CD4-positive, alpha-beta T cell (primary cell): ENCODE data around the gene UBE2O. TPM values are rescaled to one million over a fixed set of nuclear protein-coding genes. Genes with fewer than 3 reads are reported as not detected.

Experiments
- ATAC-seq: fragments of 200-7000 bp; cut with Tn5 transposase; one replicate; pipeline ENCODE4 v1.10.0; 2022; ENCODE audit warnings: mild to moderate bottlenecking; ENCODE audit not compliant: poor library complexity
- CTCF ChIA-PET: fragments of 350-600 bp; sonication (Branson Sonifier 250); formaldehyde crosslinking; loops from one replicate; lab custom pipeline; 2021; ENCODE audit warnings: antibody characterized with exemption, inconsistent platforms; lab: Charles Lee
- POLR2A ChIA-PET: fragments of 350-600 bp; sonication (Branson Sonifier 250); formaldehyde crosslinking; loops from one replicate; lab custom pipeline; 2021; ENCODE audit warnings: antibody characterized with exemption, inconsistent platforms; lab: Charles Lee
- DNase-seq, 14 experiments: peaks; one replicate each; pipeline ENCODE4 v3.0.0-alpha.2; 2013 to 2020; ENCODE audit warnings: mixed read lengths in 2 of 14
- H3K27ac ChIP-seq, 2 donors: one replicate each; pipeline versions ENCODE4 v1.5.1 to v1.7.0; 2013; ENCODE audit warnings: low read length in 2 of 2, low read depth in 1 of 2, mild to moderate bottlenecking in 1 of 2
- H3K27me3 ChIP-seq, 2 experiments: 1 replicate in 1 of 2; 2 replicates in 1 of 2; pipeline versions ENCODE4 v1.6.1 to v1.7.0; 2013; ENCODE audit warnings: low read length in 2 of 2, control low read depth in 1 of 2, mild to moderate bottlenecking in 1 of 2, moderate library complexity in 1 of 2; ENCODE audit not compliant: insufficient read depth in 2 of 2, control insufficient read depth in 1 of 2
- H3K36me3 ChIP-seq: one replicate; pipeline ENCODE4 v1.6.1; 2013; ENCODE audit warnings: low read length, control low read depth; ENCODE audit not compliant: insufficient read depth
- H3K4me1 ChIP-seq: one replicate; pipeline ENCODE4 v1.6.1; 2013; ENCODE audit warnings: low read length, control low read depth; ENCODE audit not compliant: insufficient read depth
- H3K4me3 ChIP-seq: one replicate; pipeline ENCODE4 v1.5.1; 2013; ENCODE audit warnings: mild to moderate bottlenecking, low read length, moderate library complexity
- H3K9me3 ChIP-seq, 2 experiments: 1 replicate in 1 of 2; 2 replicates in 1 of 2; pipeline versions ENCODE4 v1.6.1 to v1.7.0; 2013; ENCODE audit warnings: low read length in 2 of 2, mild to moderate bottlenecking in 2 of 2, control low read depth in 1 of 2, moderate library complexity in 1 of 2; ENCODE audit not compliant: control insufficient read depth in 1 of 2, insufficient read depth in 1 of 2
- H3K27ac Mint-ChIP-seq: one replicate; pipeline ENCODE4 v1.8.0; 2020; ENCODE audit warnings: mixed read lengths
- H3K27me3 Mint-ChIP-seq: one replicate; pipeline ENCODE4 v1.8.0; 2021; ENCODE audit warnings: mixed read lengths
- H3K36me3 Mint-ChIP-seq: one replicate; pipeline ENCODE4 v1.8.0; 2021; ENCODE audit warnings: low read depth, mixed read lengths
- H3K4me1 Mint-ChIP-seq: one replicate; pipeline ENCODE4 v1.8.0; 2021; ENCODE audit warnings: low read depth, mixed read lengths
- H3K4me3 Mint-ChIP-seq: one replicate; pipeline ENCODE4 v1.8.0; 2020; ENCODE audit warnings: mild to moderate bottlenecking, mixed read lengths
- H3K9me3 Mint-ChIP-seq: one replicate; pipeline ENCODE4 v1.8.0; 2020; ENCODE audit warnings: mixed read lengths
- CTCF ChIP-seq: fragments of 200-600 bp; IDR thresholded peaks from one replicate; pipeline ENCODE4 v1.8.0; 2022; ENCODE audit warnings: antibody characterized with exemption, mild to moderate bottlenecking
- intact Hi-C, 2 experiments: fragments of 100-400 bp; cut with DNase I in 1 of 2; cut with micrococcal nuclease in 1 of 2; formaldehyde crosslinking; loops; one replicate each; pipeline versions ENCODE4 v1.15.1 to v1.9.0; 2023 to 2025; cut with DNase I, micrococcal nuclease
- total RNA-seq, 174 experiments: library from RNA in 2 of 174; stranded (reverse) in 2 of 174; gene quantifications; one replicate each; pipeline ENCODE4 v1.2.3 and lab custom pipeline; 2021 to 2026

The UBE2O gene
- total RNA-seq, 2 experiments from 2014 or later, result 22.7 to 25.1 TPM

- DNase-seq (no peak), ATAC-seq (no peak)
- Mint-ChIP-seq H3K4me3 (no peak overlapping the region), H3K4me1 (no peaks in the 10 kb centered on the region), H3K9me3 (no peaks in the 10 kb centered on the region), H3K27ac (no peak overlapping the region), H3K36me3 (peaks cover 20% of the 10 kb centered on the region), H3K27me3 (no peaks in the 10 kb centered on the region)
- ChIA-PET CTCF (no interaction called here), POLR2A (interaction anchor here (0.6 kb wide), 1 partner anchor 17 kb away, joined by 3 read pairs; no protein-coding TSS in a partner anchor)
- intact Hi-C loops, result no loop called here
- Histone ChIP-seq H3K4me3 (no peak overlapping the region), H3K27ac (no peak overlapping the region), H3K9me3 (no peaks in the 10 kb centered on the region), H3K4me1 (no peaks in the 10 kb centered on the region), H3K36me3 (peaks cover 32% of the 10 kb centered on the region), H3K27me3 (no peaks in the 10 kb centered on the region)
- TF ChIP-seq CTCF, result no peak
Measured at GRCh38 chr17:76471498-76472257, 18.7 kb upstream of the UBE2O start.

GRCh38 chr17:76469991-76470739 lies 17.2 kb upstream of the UBE2O start:
- H3K27ac Mint-ChIP-seq, result no peak overlapping the region
- DNase-seq (no peak), ATAC-seq (no peak)
- Histone ChIP-seq H3K27ac (no peak overlapping the region), H3K9me3 (no peaks in the 10 kb centered on the region), H3K4me1 (peaks cover 6% of the 10 kb centered on the region), H3K4me3 (no peak overlapping the region), H3K36me3 (peaks cover 31% of the 10 kb centered on the region), H3K27me3 (no peaks in the 10 kb centered on the region)
- TF ChIP-seq CTCF, result no peak
- no peaks in the 10 kb centered on the region for H3K9me3 Mint-ChIP-seq
- peaks cover 4% of the 10 kb centered on the region for H3K4me1 Mint-ChIP-seq
- ChIA-PET POLR2A (no interaction called here), CTCF (no interaction called here)
- H3K27me3 Mint-ChIP-seq, result no peaks in the 10 kb centered on the region
- H3K36me3 Mint-ChIP-seq, result peaks cover 17% of the 10 kb centered on the region
- no peak overlapping the region for H3K4me3 Mint-ChIP-seq
- intact Hi-C loops, result loop anchor here in 1 of 2 experiments (5.0 kb wide), 1 partner anchor 58 kb away; no protein-coding TSS in a partner anchor

GRCh38 chr17:76469076-76469990 lies 16.4 kb upstream of the UBE2O start:
- no peaks in the 10 kb centered on the region for H3K9me3 Mint-ChIP-seq
- no peak for TF ChIP-seq CTCF
- H3K9me3 ChIP-seq, result no peaks in the 10 kb centered on the region
- peaks cover 16% of the 10 kb centered on the region for H3K36me3 Mint-ChIP-seq
- intact Hi-C loops, result loop anchor here in 1 of 2 experiments (5.0 kb wide), 1 partner anchor 57 kb away; no protein-coding TSS in a partner anchor
- DNase-seq (no peak), ATAC-seq (no peak)
- no peaks in the 10 kb centered on the region for H3K27me3 Mint-ChIP-seq
- H3K4me3 ChIP-seq, result no peak overlapping the region
- H3K4me1 Mint-ChIP-seq, result peaks cover 4% of the 10 kb centered on the region
- no peak overlapping the region for H3K27ac ChIP-seq
- no peak overlapping the region for H3K27ac Mint-ChIP-seq
- H3K36me3 ChIP-seq, result peaks cover 25% of the 10 kb centered on the region
- no peak overlapping the region for H3K4me3 Mint-ChIP-seq
- CTCF ChIA-PET, result no interaction called here
- H3K27me3 ChIP-seq, result no peaks in the 10 kb centered on the region
- peaks cover 6% of the 10 kb centered on the region for H3K4me1 ChIP-seq
- POLR2A ChIA-PET, result no interaction called here
